ENCODE data around the gene GALNS.

DNA sequence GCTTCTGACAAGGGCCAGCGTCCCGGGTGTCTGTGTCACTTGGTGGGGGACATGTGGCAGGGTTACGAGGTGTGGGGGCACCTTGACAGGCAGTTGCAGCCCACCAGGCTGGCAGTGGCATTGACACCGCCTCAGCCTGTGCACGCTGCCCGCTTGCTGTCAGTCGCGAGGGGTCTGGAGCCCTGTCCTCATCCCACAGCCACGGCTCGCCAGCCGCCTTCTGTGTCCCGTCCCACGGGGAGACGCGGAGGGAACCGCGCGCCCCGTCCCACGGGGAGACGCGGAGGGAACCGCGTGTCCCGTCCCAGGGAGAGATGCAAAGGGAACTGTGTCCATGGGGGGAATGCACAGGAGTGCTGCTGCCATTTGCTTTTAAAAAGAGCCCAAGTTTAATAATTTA is 6.2 kb upstream of the GALNS start:
- TF ChIP-seq, protein P1, sequence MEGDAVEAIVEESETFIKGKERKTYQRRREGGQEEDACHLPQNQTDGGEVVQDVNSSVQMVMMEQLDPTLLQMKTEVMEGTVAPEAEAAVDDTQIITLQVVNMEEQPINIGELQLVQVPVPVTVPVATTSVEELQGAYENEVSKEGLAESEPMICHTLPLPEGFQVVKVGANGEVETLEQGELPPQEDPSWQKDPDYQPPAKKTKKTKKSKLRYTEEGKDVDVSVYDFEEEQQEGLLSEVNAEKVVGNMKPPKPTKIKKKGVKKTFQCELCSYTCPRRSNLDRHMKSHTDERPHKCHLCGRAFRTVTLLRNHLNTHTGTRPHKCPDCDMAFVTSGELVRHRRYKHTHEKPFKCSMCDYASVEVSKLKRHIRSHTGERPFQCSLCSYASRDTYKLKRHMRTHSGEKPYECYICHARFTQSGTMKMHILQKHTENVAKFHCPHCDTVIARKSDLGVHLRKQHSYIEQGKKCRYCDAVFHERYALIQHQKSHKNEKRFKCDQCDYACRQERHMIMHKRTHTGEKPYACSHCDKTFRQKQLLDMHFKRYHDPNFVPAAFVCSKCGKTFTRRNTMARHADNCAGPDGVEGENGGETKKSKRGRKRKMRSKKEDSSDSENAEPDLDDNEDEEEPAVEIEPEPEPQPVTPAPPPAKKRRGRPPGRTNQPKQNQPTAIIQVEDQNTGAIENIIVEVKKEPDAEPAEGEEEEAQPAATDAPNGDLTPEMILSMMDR (conservative IDR thresholded peaks at IDR 0.05; ENCODE audit: low read depth in 2 of 2) = no peak
- TF ChIP-seq, protein P2, sequence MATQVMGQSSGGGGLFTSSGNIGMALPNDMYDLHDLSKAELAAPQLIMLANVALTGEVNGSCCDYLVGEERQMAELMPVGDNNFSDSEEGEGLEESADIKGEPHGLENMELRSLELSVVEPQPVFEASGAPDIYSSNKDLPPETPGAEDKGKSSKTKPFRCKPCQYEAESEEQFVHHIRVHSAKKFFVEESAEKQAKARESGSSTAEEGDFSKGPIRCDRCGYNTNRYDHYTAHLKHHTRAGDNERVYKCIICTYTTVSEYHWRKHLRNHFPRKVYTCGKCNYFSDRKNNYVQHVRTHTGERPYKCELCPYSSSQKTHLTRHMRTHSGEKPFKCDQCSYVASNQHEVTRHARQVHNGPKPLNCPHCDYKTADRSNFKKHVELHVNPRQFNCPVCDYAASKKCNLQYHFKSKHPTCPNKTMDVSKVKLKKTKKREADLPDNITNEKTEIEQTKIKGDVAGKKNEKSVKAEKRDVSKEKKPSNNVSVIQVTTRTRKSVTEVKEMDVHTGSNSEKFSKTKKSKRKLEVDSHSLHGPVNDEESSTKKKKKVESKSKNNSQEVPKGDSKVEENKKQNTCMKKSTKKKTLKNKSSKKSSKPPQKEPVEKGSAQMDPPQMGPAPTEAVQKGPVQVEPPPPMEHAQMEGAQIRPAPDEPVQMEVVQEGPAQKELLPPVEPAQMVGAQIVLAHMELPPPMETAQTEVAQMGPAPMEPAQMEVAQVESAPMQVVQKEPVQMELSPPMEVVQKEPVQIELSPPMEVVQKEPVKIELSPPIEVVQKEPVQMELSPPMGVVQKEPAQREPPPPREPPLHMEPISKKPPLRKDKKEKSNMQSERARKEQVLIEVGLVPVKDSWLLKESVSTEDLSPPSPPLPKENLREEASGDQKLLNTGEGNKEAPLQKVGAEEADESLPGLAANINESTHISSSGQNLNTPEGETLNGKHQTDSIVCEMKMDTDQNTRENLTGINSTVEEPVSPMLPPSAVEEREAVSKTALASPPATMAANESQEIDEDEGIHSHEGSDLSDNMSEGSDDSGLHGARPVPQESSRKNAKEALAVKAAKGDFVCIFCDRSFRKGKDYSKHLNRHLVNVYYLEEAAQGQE (IDR thresholded peaks at IDR 0.05; ENCODE audit: unreplicated experiment) = no peak
- TF ChIP-seq EZH2 (IDR thresholded peaks at IDR 0.05; ENCODE audit: low read depth, unreplicated experiment) = no peak
- no peak for TF ChIP-seq ZNF331 (CRISPR knock-in tag; IDR thresholded peaks at IDR 0.05; ENCODE audit: low read depth)
- no peak for TF ChIP-seq POLR2AphosphoS5 (IDR thresholded peaks at IDR 0.05; ENCODE audit: low read depth)
- TF ChIP-seq, protein P3, sequence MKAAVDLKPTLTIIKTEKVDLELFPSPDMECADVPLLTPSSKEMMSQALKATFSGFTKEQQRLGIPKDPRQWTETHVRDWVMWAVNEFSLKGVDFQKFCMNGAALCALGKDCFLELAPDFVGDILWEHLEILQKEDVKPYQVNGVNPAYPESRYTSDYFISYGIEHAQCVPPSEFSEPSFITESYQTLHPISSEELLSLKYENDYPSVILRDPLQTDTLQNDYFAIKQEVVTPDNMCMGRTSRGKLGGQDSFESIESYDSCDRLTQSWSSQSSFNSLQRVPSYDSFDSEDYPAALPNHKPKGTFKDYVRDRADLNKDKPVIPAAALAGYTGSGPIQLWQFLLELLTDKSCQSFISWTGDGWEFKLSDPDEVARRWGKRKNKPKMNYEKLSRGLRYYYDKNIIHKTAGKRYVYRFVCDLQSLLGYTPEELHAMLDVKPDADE (IDR thresholded peaks at IDR 0.05) = no peak
- TF ChIP-seq CREB1 (CRISPR knock-in tag; IDR thresholded peaks at IDR 0.05; ENCODE audit: low read depth) = no peak

All from GM23338 (cell line).